K562 (cell line): Measurements from ENCODE around the gene TFEB. TPM values are rescaled to one million over a fixed set of nuclear protein-coding genes. Genes with fewer than 3 reads are reported as not detected.

Experiments used
- ATAC-seq: fragments of 200-7000 bp; cut with Tn5 transposase; 3 replicates; pipeline ENCODE4 v1.9.1; 2020; ENCODE audit warnings: moderate library complexity
- BruUV-seq: library from RNA; stranded (reverse); fragments of 400-500 nt; replicated peaks from 2 replicates; lab custom pipeline; 2021; lab: Mats Ljungman, UMichigan
- CTCF ChIA-PET: fragments of 300-600 bp; formaldehyde crosslinking; extraction: SDS; loops from one replicate; lab custom pipeline; 2021; ENCODE audit warnings: low intra/inter-chr PET ratio; lab: Yijun Ruan, JAX
- POLR2A ChIA-PET: fragments of 300-600, 350-650 bp; sonication (Branson Sonifier 250); formaldehyde crosslinking; extraction: SDS; loops from one replicate; lab custom pipeline; 2021; ENCODE audit warnings: antibody characterized with exemption, inconsistent platforms; lab: Yijun Ruan, JAX
- DNase-seq, 4 experiments: peaks; one replicate each; pipeline versions ENCODE4 v3.0.0 to v3.0.0-alpha.2; 2011 to 2018; ENCODE audit warnings: low spot score in 3 of 4, mixed read lengths in 3 of 4; ENCODE audit errors: extremely low read depth in 1 of 4
- FAIRE-seq: peaks from 2 replicates; lab custom pipeline; 2011; peaks lifted over from hg19 to GRCh38; lab: Jason Lieb, UNC
- H2AFZ ChIP-seq: 2 replicates; pipeline ENCODE4 v1.6.0; 2011; ENCODE audit warnings: low read depth, low read length, control low read depth, inconsistent platforms
- H3K27ac ChIP-seq: fragments of 200-600 bp; 3 replicates; pipeline ENCODE4 v1.8.0; 2011; ENCODE audit warnings: low read depth, mild to moderate bottlenecking, control low read depth, inconsistent platforms, low read length, moderate library complexity, mixed read lengths; ENCODE audit errors: extremely low read depth
- H3K27me3 ChIP-seq, 2 experiments: fragments of 300-600 bp in 1 of 2; 2 replicates in 1 of 2; 3 replicates in 1 of 2; pipeline versions ENCODE4 v1.6.0 to v1.8.0; 2011; ENCODE audit warnings: inconsistent platforms in 2 of 2, low read length in 2 of 2, mild to moderate bottlenecking in 1 of 2, mixed read lengths in 1 of 2, moderate library complexity in 1 of 2; ENCODE audit not compliant: control insufficient read depth in 2 of 2, insufficient read depth in 2 of 2
- H3K36me3 ChIP-seq: fragments of 300-600 bp; 3 replicates; pipeline ENCODE4 v1.8.0; 2011; ENCODE audit warnings: mild to moderate bottlenecking, low read length, inconsistent platforms; ENCODE audit not compliant: control insufficient read depth, insufficient read depth
- H3K4me1 ChIP-seq, 2 experiments: fragments of 200-600 bp in 1 of 2; replicated peaks in 1 of 2; 2 replicates in 1 of 2; 3 replicates in 1 of 2; pipeline versions ENCODE4 v1.5.1 to v1.8.0; 2011; ENCODE audit warnings: inconsistent platforms in 2 of 2, low read length in 2 of 2, mild to moderate bottlenecking in 1 of 2, mixed read lengths in 1 of 2, moderate library complexity in 1 of 2; ENCODE audit not compliant: control insufficient read depth in 2 of 2, insufficient read depth in 2 of 2
- H3K4me2 ChIP-seq: 2 replicates; pipeline ENCODE4 v1.6.1; 2011; ENCODE audit warnings: low read length, control low read depth, inconsistent platforms, mixed read lengths; ENCODE audit not compliant: insufficient read depth
- H3K4me3 ChIP-seq: fragments of 200-600 bp; sonication (generic), shearing (Covaris generic); 2 replicates; pipeline ENCODE4 v1.5.1; 2016; ENCODE audit warnings: control low read depth, inconsistent platforms
- H3K79me2 ChIP-seq: fragments of 200-600 bp; 3 replicates; pipeline ENCODE4 v1.8.0; 2011; ENCODE audit warnings: low read length, inconsistent platforms; ENCODE audit not compliant: control insufficient read depth, insufficient read depth
- H3K9ac ChIP-seq, 2 experiments: 2 replicates each; pipeline versions ENCODE4 v1.6.0 to v1.6.1; 2011; ENCODE audit warnings: low read depth in 2 of 2, low read length in 2 of 2, control low read depth in 1 of 2, inconsistent platforms in 1 of 2, mild to moderate bottlenecking in 1 of 2, mixed read lengths in 1 of 2; ENCODE audit not compliant: insufficient read depth in 1 of 2
- H3K9me1 ChIP-seq: one replicate; pipeline ENCODE4 v1.6.0; 2011; ENCODE audit warnings: inconsistent platforms, mild to moderate bottlenecking, low read length, moderate library complexity; ENCODE audit not compliant: control insufficient read depth, insufficient read depth
- H3K9me3 ChIP-seq: replicated peaks from 2 replicates; pipeline ENCODE4 v1.5.1; 2011; ENCODE audit warnings: low read depth, low read length, inconsistent platforms; ENCODE audit not compliant: control insufficient read depth, insufficient read depth
- H4K20me1 ChIP-seq: replicated peaks from 2 replicates; pipeline ENCODE4 v1.6.1; 2011; ENCODE audit warnings: low read length, inconsistent platforms, mixed read lengths; ENCODE audit not compliant: control insufficient read depth, insufficient read depth
- ATF6 ChIP-seq: sonication (generic); formaldehyde crosslinking; IDR thresholded peaks from 2 replicates; pipeline ENCODE4 v1.4.0; 2020; ENCODE audit warnings: mild to moderate bottlenecking, missing genetic modification reagents
- FOS ChIP-seq: IDR thresholded peaks from 3 replicates; pipeline ENCODE4 v1.6.1; 2011; ENCODE audit not compliant: insufficient read length; ENCODE audit errors: extremely low read depth
- HNRNPLL ChIP-seq: fragments of 200-400 bp; formaldehyde crosslinking; IDR thresholded peaks from 2 replicates; pipeline ENCODE4 v1.6.1; 2017; ENCODE audit warnings: low read length, low read depth, mild to moderate bottlenecking; ENCODE audit not compliant: poor library complexity, severe bottlenecking
- MAX ChIP-seq: sonication (generic); formaldehyde crosslinking; IDR thresholded peaks from 2 replicates; pipeline ENCODE4 v1.9.0; 2022; ENCODE audit warnings: mild to moderate bottlenecking, missing genetic modification reagents
- OTX1 ChIP-seq: fragments of 450-650 bp; formaldehyde crosslinking; IDR thresholded peaks from 2 replicates; pipeline ENCODE4 v1.4.0; 2022; ENCODE audit warnings: mild to moderate bottlenecking
- PYGO2 ChIP-seq: fragments of 450-650 bp; IDR thresholded peaks from 2 replicates; pipeline ENCODE4 v1.6.1; 2016; ENCODE audit warnings: mild to moderate bottlenecking, missing genetic modification characterization, moderate library complexity, missing compliant biosample characterization
- RBBP5 ChIP-seq: fragments of 200-600 bp; sonication (generic); IDR thresholded peaks from 2 replicates; pipeline ENCODE4 v1.6.1; 2012; ENCODE audit warnings: borderline replicate concordance, mild to moderate bottlenecking, low read length, control low read depth, inconsistent platforms; ENCODE audit not compliant: insufficient read depth, poor library complexity, severe bottlenecking
- SOX6 ChIP-seq: fragments of 450-650 bp; IDR thresholded peaks from 2 replicates; pipeline ENCODE4 v1.6.1; 2014; ENCODE audit warnings: mild to moderate bottlenecking
- ZFPM2 ChIP-seq: fragments of 250-450 bp; sonication (Bioruptor Pico); IDR thresholded peaks from 2 replicates; pipeline ENCODE4 v1.5.1; 2022; ENCODE audit warnings: mild to moderate bottlenecking
- ZNF444 ChIP-seq: fragments of 250-450 bp; sonication (Bioruptor Pico); IDR thresholded peaks from 2 replicates; pipeline ENCODE4 v1.4.0; 2020; ENCODE audit warnings: mild to moderate bottlenecking, moderate library complexity
- WGBS: fragments of 100-300 bp; shearing (Covaris generic); methylation state at CpG from one replicate; pipeline ENCODE4 v1.1.6; 2016; ENCODE audit warnings: low coverage, mixed read lengths; ENCODE audit not compliant: insufficient coverage; ENCODE audit errors: missing lambda C conversion rate; 5-methylcytosine and 5-hydroxymethylcytosine counted together
- in situ Hi-C: fragments of 300-500 bp; cut with MboI; formaldehyde crosslinking; loops from 4 replicates; pipeline ENCODE4 v1.15.0; 2018; ENCODE audit warnings: inconsistent platforms, mixed read lengths
- intact Hi-C: fragments of 100-400 bp; cut with micrococcal nuclease; formaldehyde crosslinking; loops from 2 replicates; pipeline ENCODE4 v1.14.2; 2022
- polyA plus RNA-seq, 8 experiments: library from polyadenylated mRNA; depleted of rRNA in 4 of 8; stranded (reverse) in 5 of 8; unstranded in 3 of 8; fragments of >200 nt; fragmentation: Nextera tagmentation in 2 of 8; fragmentation: Illumina TruSeq in 1 of 8; extraction: Ambion mirVana in 2 of 8; extraction: Trizol in 1 of 8; gene quantifications; 2 replicates each; pipeline versions ENCODE4 v1.2.1 to v1.2.3, GENCODE V29; 2011 to 2014; ENCODE audit warnings: inconsistent platforms in 1 of 8, missing spikeins in 1 of 8
- total RNA-seq, 7 experiments: library from RNA; depleted of rRNA in 6 of 7; stranded (reverse); fragments of >200 nt in 6 of 7; fragmentation: Illumina TruSeq in 2 of 7; extraction: Trizol in 2 of 7; gene quantifications; 2 replicates each; pipeline versions ENCODE4 v1.2.1 to v1.2.3, GENCODE V29; 2011 to 2021; ENCODE audit warnings: low replicate concordance in 1 of 7
- TF ChIP-seq, protein P1 (sequence below): fragments of 450-650 bp; formaldehyde crosslinking; IDR thresholded peaks from 2 replicates; pipeline ENCODE4 v1.4.0; 2022; ENCODE audit warnings: missing genetic modification characterization

The TFEB gene
- total and polyA plus RNA-seq, 9 of the 15 experiments (the other 6 are each of a cell fraction or from before 2014, with no cell fraction given), result 0.04 to 4.7 (median 2.0) TPM

DNA sequence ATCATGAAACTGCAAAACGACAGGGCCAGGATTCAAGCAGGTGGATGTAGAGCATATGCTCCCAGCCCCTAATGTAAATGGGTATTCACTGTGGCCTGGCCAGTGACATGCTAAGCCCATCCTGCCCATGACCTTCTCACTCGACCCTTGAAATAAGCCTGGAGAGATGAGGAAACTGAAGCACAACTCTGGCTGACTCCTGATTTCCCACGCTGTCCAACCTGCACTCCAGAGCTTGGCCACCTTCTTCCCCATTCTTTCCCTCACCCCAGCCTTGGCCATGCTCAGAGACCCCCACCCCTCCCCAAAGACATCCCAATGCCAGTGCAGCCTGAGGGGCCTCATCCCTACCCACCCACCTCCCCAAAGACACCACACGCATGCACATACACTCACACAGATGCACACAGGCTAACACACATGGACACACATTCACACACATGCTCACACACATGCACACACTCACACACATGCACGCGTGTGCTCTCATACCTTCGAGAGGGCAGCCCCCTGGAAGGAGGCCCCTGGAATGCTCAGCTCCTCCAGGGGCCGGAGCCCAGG lies 12.4 kb downstream of the TFEB start:
- no peaks in the 10 kb centered on the region for H3K9me1 ChIP-seq
- ChIA-PET CTCF (no interaction called here), POLR2A (interaction anchor here (0.6 to 1.7 kb wide), 4 partner anchors 10 to 581 kb away, joined by 3 to 7 read pairs (median 5); no protein-coding TSS in a partner anchor)
- H3K27ac ChIP-seq, result no peak overlapping the region
- no peak for ATAC-seq
- 46% methylated on average over 8 of the region's 8 CpGs for WGBS
- H3K4me3 ChIP-seq, result no peak overlapping the region
- no peak for DNase-seq
- H3K36me3 ChIP-seq, result no peaks in the 10 kb centered on the region
- peaks cover 15% of the 10 kb centered on the region; the same call in 1 of the 2 replicates for H4K20me1 ChIP-seq
- H3K4me2 ChIP-seq, result no peak overlapping the region
- intact Hi-C loops (no loop called here), in situ Hi-C loops (no loop called here)
- 0 out of 4 replicates have a peak overlapping the region, but pooled peaks of 1 of the 2 experiments have one; percentile 46 for H3K9ac ChIP-seq
- H3K27me3 ChIP-seq, result peaks cover 0 to 11% of the 10 kb centered on the region in 2 experiments; a peak in 1 of 5 replicates
- TF ChIP-seq PYGO2 (no peak), ATF6 (CRISPR knock-in tag) (no peak), MAX (CRISPR knock-in tag) (peak; percentile 31; the same call in 1 of the 2 replicates), RBBP5 (no peak), HNRNPLL (no peak), SOX6 (no peak), ZNF444 (CRISPR knock-in tag) (no peak), OTX1 (CRISPR knock-in tag) (no peak), ZFPM2 (CRISPR knock-in tag) (no peak), FOS (no peak)
- TF ChIP-seq, protein P1, sequence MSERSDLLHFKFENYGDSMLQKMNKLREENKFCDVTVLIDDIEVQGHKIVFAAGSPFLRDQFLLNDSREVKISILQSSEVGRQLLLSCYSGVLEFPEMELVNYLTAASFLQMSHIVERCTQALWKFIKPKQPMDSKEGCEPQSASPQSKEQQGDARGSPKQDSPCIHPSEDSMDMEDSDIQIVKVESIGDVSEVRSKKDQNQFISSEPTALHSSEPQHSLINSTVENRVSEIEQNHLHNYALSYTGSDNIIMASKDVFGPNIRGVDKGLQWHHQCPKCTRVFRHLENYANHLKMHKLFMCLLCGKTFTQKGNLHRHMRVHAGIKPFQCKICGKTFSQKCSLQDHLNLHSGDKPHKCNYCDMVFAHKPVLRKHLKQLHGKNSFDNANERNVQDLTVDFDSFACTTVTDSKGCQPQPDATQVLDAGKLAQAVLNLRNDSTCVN (CRISPR knock-in tag), result 0 out of 2 replicates have a peak, but pooled peaks have one; percentile 56
- H3K79me2 ChIP-seq, result no peaks in the 10 kb centered on the region
- no peak for FAIRE-seq
- no peak overlapping the region for H2AFZ ChIP-seq
- BruUV-seq, result no TSS peak
- peaks cover 16 to 21% of the 10 kb centered on the region in 2 experiments for H3K4me1 ChIP-seq
- no peaks in the 10 kb centered on the region for H3K9me3 ChIP-seq
